ENCODE results near the gene ASB5.
"Not testable (repeated sequence)": the region's sequence is repeated elsewhere in the genome, so short reads cannot be mapped to it uniquely, and the experiment has no call there.

- TF ChIP-seq ZFP30 (CRISPR knock-in tag; IDR thresholded peaks at IDR 0.05); ZNF70 (CRISPR knock-in tag; IDR thresholded peaks at IDR 0.05); TOX (CRISPR knock-in tag; IDR thresholded peaks at IDR 0.05; ENCODE audit: borderline replicate concordance); PATZ1 (CRISPR knock-in tag; IDR thresholded peaks at IDR 0.05; ENCODE audit: borderline replicate concordance); ZFP3 (CRISPR knock-in tag; IDR thresholded peaks at IDR 0.05); RARB (CRISPR knock-in tag; IDR thresholded peaks at IDR 0.05); TCF4 (CRISPR knock-in tag; IDR thresholded peaks at IDR 0.05; ENCODE audit: borderline replicate concordance); BACH2 (CRISPR knock-in tag; IDR thresholded peaks at IDR 0.05; ENCODE audit: borderline replicate concordance); POU6F1 (CRISPR knock-in tag; IDR thresholded peaks at IDR 0.05; ENCODE audit: borderline replicate concordance, low read depth); ARNTL (CRISPR knock-in tag; IDR thresholded peaks at IDR 0.05; ENCODE audit: borderline replicate concordance, low read depth); CSRNP3 (CRISPR knock-in tag; IDR thresholded peaks at IDR 0.05); ZNF565 (CRISPR knock-in tag; conservative IDR thresholded peaks at IDR 0.05; ENCODE audit: low read depth): not testable (repeated sequence)
Observed at GRCh38 chr4:176279560-176279959, 10.5 kb upstream of the ASB5 start.
